ENCODE data around the gene UAP1L1.
"Not testable (repeated sequence)": the region's sequence is repeated elsewhere in the genome, so short reads cannot be mapped to it uniquely, and the experiment has no call there.

GRCh38 chr9:137121927-137122795 lies 44.8 kb downstream of the UAP1L1 start:
- not testable (repeated sequence) for TF ChIP-seq CTCF, POLR2A (IDR thresholded peaks at IDR 0.05)
